GM12891 (cell line): ENCODE data around the gene SPTBN4.

ENCODE experiments used
- POLR2A ChIP-seq: IDR thresholded peaks from 2 replicates; pipeline ENCODE4 v1.6.1; 2011; ENCODE audit warnings: low read depth, low read length, control low read depth
- POLR2AphosphoS5 ChIP-seq: IDR thresholded peaks from 2 replicates; pipeline ENCODE4 v1.6.1; 2011; ENCODE audit warnings: low read depth, low read length, control low read depth
- TAF1 ChIP-seq: IDR thresholded peaks from 2 replicates; pipeline ENCODE4 v1.6.1; 2011; ENCODE audit warnings: low read depth, low read length, control low read depth

GRCh38 chr19:40589591-40590429 is 123.0 kb downstream of the SPTBN4 start:
- TF ChIP-seq POLR2A: no peak
- no peak for TF ChIP-seq POLR2AphosphoS5
- TF ChIP-seq TAF1: no peak
